CD4-positive, alpha-beta T cell (primary cell): ENCODE data around the gene CCDC33. TPM values are rescaled to one million over a fixed set of nuclear protein-coding genes. Genes with fewer than 3 reads are reported as not detected.

ENCODE experiments used
- ATAC-seq: fragments of 200-7000 bp; cut with Tn5 transposase; one replicate; pipeline ENCODE4 v1.10.0; 2022; ENCODE audit warnings: mild to moderate bottlenecking; ENCODE audit not compliant: poor library complexity
- CTCF ChIA-PET: fragments of 350-600 bp; sonication (Branson Sonifier 250); formaldehyde crosslinking; loops from one replicate; lab custom pipeline; 2021; ENCODE audit warnings: antibody characterized with exemption, inconsistent platforms; lab: Charles Lee
- POLR2A ChIA-PET: fragments of 350-600 bp; sonication (Branson Sonifier 250); formaldehyde crosslinking; loops from one replicate; lab custom pipeline; 2021; ENCODE audit warnings: antibody characterized with exemption, inconsistent platforms; lab: Charles Lee
- DNase-seq, 14 experiments: peaks; one replicate each; pipeline ENCODE4 v3.0.0-alpha.2; 2013 to 2020; ENCODE audit warnings: mixed read lengths in 2 of 14
- H3K27ac ChIP-seq, 2 donors: one replicate each; pipeline versions ENCODE4 v1.5.1 to v1.7.0; 2013; ENCODE audit warnings: low read length in 2 of 2, low read depth in 1 of 2, mild to moderate bottlenecking in 1 of 2
- H3K27me3 ChIP-seq, 2 experiments: 1 replicate in 1 of 2; 2 replicates in 1 of 2; pipeline versions ENCODE4 v1.6.1 to v1.7.0; 2013; ENCODE audit warnings: low read length in 2 of 2, control low read depth in 1 of 2, mild to moderate bottlenecking in 1 of 2, moderate library complexity in 1 of 2; ENCODE audit not compliant: insufficient read depth in 2 of 2, control insufficient read depth in 1 of 2
- H3K36me3 ChIP-seq: one replicate; pipeline ENCODE4 v1.6.1; 2013; ENCODE audit warnings: low read length, control low read depth; ENCODE audit not compliant: insufficient read depth
- H3K4me1 ChIP-seq: one replicate; pipeline ENCODE4 v1.6.1; 2013; ENCODE audit warnings: low read length, control low read depth; ENCODE audit not compliant: insufficient read depth
- H3K4me3 ChIP-seq: one replicate; pipeline ENCODE4 v1.5.1; 2013; ENCODE audit warnings: mild to moderate bottlenecking, low read length, moderate library complexity
- H3K9me3 ChIP-seq, 2 experiments: 1 replicate in 1 of 2; 2 replicates in 1 of 2; pipeline versions ENCODE4 v1.6.1 to v1.7.0; 2013; ENCODE audit warnings: low read length in 2 of 2, mild to moderate bottlenecking in 2 of 2, control low read depth in 1 of 2, moderate library complexity in 1 of 2; ENCODE audit not compliant: control insufficient read depth in 1 of 2, insufficient read depth in 1 of 2
- H3K27ac Mint-ChIP-seq: one replicate; pipeline ENCODE4 v1.8.0; 2020; ENCODE audit warnings: mixed read lengths
- H3K27me3 Mint-ChIP-seq: one replicate; pipeline ENCODE4 v1.8.0; 2021; ENCODE audit warnings: mixed read lengths
- H3K36me3 Mint-ChIP-seq: one replicate; pipeline ENCODE4 v1.8.0; 2021; ENCODE audit warnings: low read depth, mixed read lengths
- H3K4me1 Mint-ChIP-seq: one replicate; pipeline ENCODE4 v1.8.0; 2021; ENCODE audit warnings: low read depth, mixed read lengths
- H3K4me3 Mint-ChIP-seq: one replicate; pipeline ENCODE4 v1.8.0; 2020; ENCODE audit warnings: mild to moderate bottlenecking, mixed read lengths
- H3K9me3 Mint-ChIP-seq: one replicate; pipeline ENCODE4 v1.8.0; 2020; ENCODE audit warnings: mixed read lengths
- CTCF ChIP-seq: fragments of 200-600 bp; IDR thresholded peaks from one replicate; pipeline ENCODE4 v1.8.0; 2022; ENCODE audit warnings: antibody characterized with exemption, mild to moderate bottlenecking
- intact Hi-C, 2 experiments: fragments of 100-400 bp; cut with DNase I in 1 of 2; cut with micrococcal nuclease in 1 of 2; formaldehyde crosslinking; loops; one replicate each; pipeline versions ENCODE4 v1.15.1 to v1.9.0; 2023 to 2025; cut with DNase I, micrococcal nuclease
- total RNA-seq, 174 experiments: library from RNA in 2 of 174; stranded (reverse) in 2 of 174; gene quantifications; one replicate each; pipeline ENCODE4 v1.2.3 and lab custom pipeline; 2021 to 2026

CCDC33 gene
- total RNA-seq, 2 experiments from 2014 or later = not detected

- Histone ChIP-seq H3K27ac (no peak overlapping the region), H3K9me3 (peaks cover 0 to 6% of the 10 kb centered on the region in 2 experiments), H3K36me3 (no peaks in the 10 kb centered on the region), H3K4me3 (no peak overlapping the region), H3K27me3 (peaks cover 0 to 4% of the 10 kb centered on the region in 2 experiments), H3K4me1 (no peaks in the 10 kb centered on the region)
- Mint-ChIP-seq H3K4me3 (no peak overlapping the region), H3K27me3 (peaks cover 45% of the 10 kb centered on the region), H3K4me1 (no peaks in the 10 kb centered on the region), H3K27ac (no peak overlapping the region), H3K9me3 (no peaks in the 10 kb centered on the region), H3K36me3 (no peaks in the 10 kb centered on the region)
- CTCF ChIA-PET = no interaction called here
- POLR2A ChIA-PET = no interaction called here
- intact Hi-C loops = no loop called here
- DNase-seq = no peak
- no peak for ATAC-seq
- TF ChIP-seq CTCF = no peak
These were observed 22.5 kb downstream of the CCDC33 start for GRCh38 chr15:74258456-74259291.

- Histone ChIP-seq H3K36me3 (no peaks in the 10 kb centered on the region), H3K27ac (no peak overlapping the region), H3K27me3 (peaks cover 0 to 4% of the 10 kb centered on the region in 2 experiments), H3K4me1 (no peaks in the 10 kb centered on the region), H3K9me3 (peaks cover 0 to 7% of the 10 kb centered on the region in 2 experiments), H3K4me3 (no peak overlapping the region)
- H3K36me3 Mint-ChIP-seq = no peaks in the 10 kb centered on the region
- DNase-seq (no peak), ATAC-seq (no peak)
- peaks cover 48% of the 10 kb centered on the region for H3K27me3 Mint-ChIP-seq
- CTCF ChIA-PET = no interaction called here
- no peak overlapping the region for H3K4me3 Mint-ChIP-seq
- no peak overlapping the region for H3K27ac Mint-ChIP-seq
- POLR2A ChIA-PET = no interaction called here
- intact Hi-C loops = no loop called here
- TF ChIP-seq CTCF = no peak
- no peaks in the 10 kb centered on the region for H3K4me1 Mint-ChIP-seq
- H3K9me3 Mint-ChIP-seq = no peaks in the 10 kb centered on the region
These were observed 23.1 kb downstream of the CCDC33 start for GRCh38 chr15:74259292-74259648.

GRCh38 chr15:74259821-74260607 lies 23.9 kb downstream of the CCDC33 start:
- CTCF ChIA-PET = no interaction called here

More at GRCh38 chr15:74259821-74260607, 23.9 kb downstream of the CCDC33 start:
- Histone ChIP-seq H3K27me3 (peaks cover 0 to 4% of the 10 kb centered on the region in 2 experiments), H3K36me3 (no peaks in the 10 kb centered on the region), H3K9me3 (peaks cover 0 to 9% of the 10 kb centered on the region in 2 experiments), H3K27ac (no peak overlapping the region), H3K4me3 (no peak overlapping the region), H3K4me1 (no peaks in the 10 kb centered on the region)
- ATAC-seq = no peak
- POLR2A ChIA-PET = no interaction called here
- no peak overlapping the region for H3K27ac Mint-ChIP-seq
- intact Hi-C loops = no loop called here
- no peaks in the 10 kb centered on the region for H3K9me3 Mint-ChIP-seq
- DNase-seq = no peak
- H3K4me1 Mint-ChIP-seq = no peaks in the 10 kb centered on the region
- TF ChIP-seq CTCF = no peak
- no peaks in the 10 kb centered on the region for H3K36me3 Mint-ChIP-seq
- H3K4me3 Mint-ChIP-seq = no peak overlapping the region
- H3K27me3 Mint-ChIP-seq = peaks cover 51% of the 10 kb centered on the region
